ENCODE results near the gene CNGB1. TPM values are rescaled to one million over a fixed set of nuclear protein-coding genes. Genes with fewer than 3 reads are reported as not detected.

Gene CNGB1
- total and polyA plus RNA-seq, 12 donors: not detected

DNA sequence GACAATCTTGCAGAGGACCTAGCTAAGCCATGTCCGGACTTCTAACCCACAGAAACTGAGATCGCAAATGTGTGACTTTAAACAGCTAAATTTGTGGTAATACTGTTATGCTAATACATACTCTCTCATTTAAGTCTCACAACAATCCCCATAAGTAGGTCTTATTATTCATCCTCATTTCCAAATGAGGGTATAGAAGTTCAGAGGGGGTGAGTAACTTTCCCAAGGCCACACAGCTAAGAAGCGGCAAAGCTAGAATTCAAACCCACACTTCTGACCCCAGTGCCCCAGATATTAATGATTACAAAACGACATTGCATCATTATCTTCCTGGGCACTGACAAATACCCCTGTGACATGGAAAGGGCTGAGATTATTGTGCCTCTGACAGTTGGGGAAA lies 81.4 kb downstream of the CNGB1 start:
- intact Hi-C loops (cut with DNase I): no loop called here
- H3K9me3 ChIP-seq: no peaks in the 10 kb centered on the region
- H3K4me3 ChIP-seq: no peak overlapping the region
- peaks cover 0 to 53% (median 0%) of the 10 kb centered on the region in 9 donors for H3K4me1 ChIP-seq
- H3K36me3 ChIP-seq: no peaks in the 10 kb centered on the region
- peak overlapping the region in 2 of 10 donors; percentile 4 to 90 for H3K27ac ChIP-seq
- whole genome bisulfite sequencing, 2 donors: 85 to 90% methylated on average over 4 of the region's 4 CpGs
- no peak for DNase-seq
- no peak for ATAC-seq
- H3K27me3 ChIP-seq: peaks cover 0 to 22% (median 7%) of the 10 kb centered on the region in 7 donors
- TF ChIP-seq, protein P1, sequence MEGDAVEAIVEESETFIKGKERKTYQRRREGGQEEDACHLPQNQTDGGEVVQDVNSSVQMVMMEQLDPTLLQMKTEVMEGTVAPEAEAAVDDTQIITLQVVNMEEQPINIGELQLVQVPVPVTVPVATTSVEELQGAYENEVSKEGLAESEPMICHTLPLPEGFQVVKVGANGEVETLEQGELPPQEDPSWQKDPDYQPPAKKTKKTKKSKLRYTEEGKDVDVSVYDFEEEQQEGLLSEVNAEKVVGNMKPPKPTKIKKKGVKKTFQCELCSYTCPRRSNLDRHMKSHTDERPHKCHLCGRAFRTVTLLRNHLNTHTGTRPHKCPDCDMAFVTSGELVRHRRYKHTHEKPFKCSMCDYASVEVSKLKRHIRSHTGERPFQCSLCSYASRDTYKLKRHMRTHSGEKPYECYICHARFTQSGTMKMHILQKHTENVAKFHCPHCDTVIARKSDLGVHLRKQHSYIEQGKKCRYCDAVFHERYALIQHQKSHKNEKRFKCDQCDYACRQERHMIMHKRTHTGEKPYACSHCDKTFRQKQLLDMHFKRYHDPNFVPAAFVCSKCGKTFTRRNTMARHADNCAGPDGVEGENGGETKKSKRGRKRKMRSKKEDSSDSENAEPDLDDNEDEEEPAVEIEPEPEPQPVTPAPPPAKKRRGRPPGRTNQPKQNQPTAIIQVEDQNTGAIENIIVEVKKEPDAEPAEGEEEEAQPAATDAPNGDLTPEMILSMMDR (IDR thresholded peaks at IDR 0.05): no peak

GRCh38 chr16:57889111-57889510 lies 81.8 kb downstream of the CNGB1 start:
- Histone ChIP-seq H3K4me3 (no peak overlapping the region), H3K4me1 (peaks cover 0 to 50% (median under 1%) of the 10 kb centered on the region in 9 donors), H3K9me3 (no peaks in the 10 kb centered on the region), H3K27ac (peak overlapping the region in 1 of 10 donors; percentile 90), H3K36me3 (no peaks in the 10 kb centered on the region), H3K27me3 (peaks cover 0 to 26% (median 11%) of the 10 kb centered on the region in 7 donors)
- intact Hi-C loops (cut with DNase I): no loop called here
- ATAC-seq: no peak
- 89 to 90% methylated on average over 4 of the region's 4 CpGs for WGBS, 2 donors
- TF ChIP-seq, protein P1 (IDR thresholded peaks at IDR 0.05): no peak
- DNase-seq: no peak

GRCh38 chr16:57888128-57888527 lies 82.8 kb downstream of the CNGB1 start:
- TF ChIP-seq, protein P1 (IDR thresholded peaks at IDR 0.05): no peak
- 83 to 88% methylated on average over 5 of the region's 5 CpGs for WGBS, 2 donors
- DNase-seq: no peak
- Histone ChIP-seq H3K4me3 (no peak overlapping the region), H3K4me1 (peaks cover 0 to 48% (median 3%) of the 10 kb centered on the region in 9 donors), H3K27ac (no peak overlapping the region), H3K36me3 (no peaks in the 10 kb centered on the region), H3K9me3 (no peaks in the 10 kb centered on the region), H3K27me3 (peaks cover 9 to 36% (median 21%) of the 10 kb centered on the region in 7 donors)
- intact Hi-C loops (cut with DNase I): no loop called here
- no peak for ATAC-seq

DNA sequence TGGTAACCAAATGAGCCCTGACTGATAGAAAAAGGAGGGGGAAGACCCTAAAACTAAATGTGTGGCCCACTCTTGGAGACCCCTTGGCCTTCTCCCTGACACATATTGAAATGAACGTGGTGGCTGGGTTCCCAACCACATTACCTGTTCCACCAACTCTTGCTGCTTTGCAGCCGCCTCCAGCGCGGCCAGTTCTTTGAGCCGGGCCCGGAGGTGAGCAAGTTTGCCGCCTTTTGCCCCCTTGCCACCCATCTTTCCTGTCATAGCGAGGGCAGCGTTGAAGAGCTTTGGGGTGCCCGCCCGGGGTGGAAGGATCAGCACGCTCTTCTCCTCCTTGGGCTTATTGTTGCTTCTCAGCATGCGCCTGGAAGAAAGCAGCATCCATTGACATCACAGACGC lies 83.2 kb downstream of the CNGB1 start:
- TF ChIP-seq, protein P1 (IDR thresholded peaks at IDR 0.05): no peak
- DNase-seq: no peak
- peaks cover 0 to 44% (median 3%) of the 10 kb centered on the region in 9 donors for H3K4me1 ChIP-seq
- no peaks in the 10 kb centered on the region for H3K9me3 ChIP-seq
- 95 to 96% methylated on average over 14 of the region's 14 CpGs for WGBS, 2 donors
- no peak overlapping the region for H3K27ac ChIP-seq
- intact Hi-C loops (cut with DNase I): no loop called here
- H3K4me3 ChIP-seq: no peak overlapping the region
- peaks cover 13 to 40% (median 25%) of the 10 kb centered on the region in 7 donors for H3K27me3 ChIP-seq
- H3K36me3 ChIP-seq: no peaks in the 10 kb centered on the region
- no peak for ATAC-seq

Data from heart right ventricle (tissue), 16 donors.